ENCODE measurements around the gene NID1. TPM values are rescaled to one million over a fixed set of nuclear protein-coding genes. Genes with fewer than 3 reads are reported as not detected.

Gene NID1
- total RNA-seq, 1 experiment from 2014 or later = 8.6 TPM

DNA sequence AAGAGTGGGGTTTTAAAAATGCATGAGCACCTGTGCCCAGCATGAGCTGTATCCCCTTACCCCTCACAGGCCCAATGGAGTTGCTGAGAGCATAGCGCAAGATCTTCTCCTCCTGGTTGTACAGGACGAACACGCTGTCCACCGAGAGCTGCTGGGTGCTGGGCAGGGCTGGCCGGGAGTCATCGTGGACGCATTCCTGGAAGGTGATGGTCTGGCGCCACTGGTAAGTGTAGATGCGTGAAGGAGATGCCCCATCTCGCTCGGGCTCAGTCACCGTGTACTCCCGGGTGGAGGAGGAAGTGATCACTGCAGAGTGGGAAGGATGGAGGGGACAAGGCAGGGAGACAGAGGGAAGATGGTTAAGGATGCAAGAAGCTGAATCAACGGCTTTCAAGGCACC lies 39.1 kb downstream of the NID1 start:
- DNase-seq = no peak
- BruUV-seq (replicated peaks) = no TSS peak
- no peak overlapping the region for H3K27ac Mint-ChIP-seq (ENCODE audit: unreplicated experiment)
- no peaks in the 10 kb centered on the region for H3K36me3 Mint-ChIP-seq (ENCODE audit: insufficient read depth, unreplicated experiment)
- TF ChIP-seq, protein P1, sequence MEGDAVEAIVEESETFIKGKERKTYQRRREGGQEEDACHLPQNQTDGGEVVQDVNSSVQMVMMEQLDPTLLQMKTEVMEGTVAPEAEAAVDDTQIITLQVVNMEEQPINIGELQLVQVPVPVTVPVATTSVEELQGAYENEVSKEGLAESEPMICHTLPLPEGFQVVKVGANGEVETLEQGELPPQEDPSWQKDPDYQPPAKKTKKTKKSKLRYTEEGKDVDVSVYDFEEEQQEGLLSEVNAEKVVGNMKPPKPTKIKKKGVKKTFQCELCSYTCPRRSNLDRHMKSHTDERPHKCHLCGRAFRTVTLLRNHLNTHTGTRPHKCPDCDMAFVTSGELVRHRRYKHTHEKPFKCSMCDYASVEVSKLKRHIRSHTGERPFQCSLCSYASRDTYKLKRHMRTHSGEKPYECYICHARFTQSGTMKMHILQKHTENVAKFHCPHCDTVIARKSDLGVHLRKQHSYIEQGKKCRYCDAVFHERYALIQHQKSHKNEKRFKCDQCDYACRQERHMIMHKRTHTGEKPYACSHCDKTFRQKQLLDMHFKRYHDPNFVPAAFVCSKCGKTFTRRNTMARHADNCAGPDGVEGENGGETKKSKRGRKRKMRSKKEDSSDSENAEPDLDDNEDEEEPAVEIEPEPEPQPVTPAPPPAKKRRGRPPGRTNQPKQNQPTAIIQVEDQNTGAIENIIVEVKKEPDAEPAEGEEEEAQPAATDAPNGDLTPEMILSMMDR (IDR thresholded peaks at IDR 0.05; ENCODE audit: unreplicated experiment) = no peak
- no peak overlapping the region for H3K4me3 Mint-ChIP-seq (ENCODE audit: low read depth, unreplicated experiment)
- H3K4me1 Mint-ChIP-seq (ENCODE audit: low read depth, unreplicated experiment) = no peaks in the 10 kb centered on the region
- intact Hi-C loops (cut with micrococcal nuclease; ENCODE audit: unreplicated experiment) = no loop called here
- H3K27me3 Mint-ChIP-seq (ENCODE audit: unreplicated experiment) = peaks cover 3% of the 10 kb centered on the region
- no peaks in the 10 kb centered on the region for H3K9me3 Mint-ChIP-seq (ENCODE audit: low read depth, unreplicated experiment)
- CTCF ChIA-PET = no interaction called here

DNA sequence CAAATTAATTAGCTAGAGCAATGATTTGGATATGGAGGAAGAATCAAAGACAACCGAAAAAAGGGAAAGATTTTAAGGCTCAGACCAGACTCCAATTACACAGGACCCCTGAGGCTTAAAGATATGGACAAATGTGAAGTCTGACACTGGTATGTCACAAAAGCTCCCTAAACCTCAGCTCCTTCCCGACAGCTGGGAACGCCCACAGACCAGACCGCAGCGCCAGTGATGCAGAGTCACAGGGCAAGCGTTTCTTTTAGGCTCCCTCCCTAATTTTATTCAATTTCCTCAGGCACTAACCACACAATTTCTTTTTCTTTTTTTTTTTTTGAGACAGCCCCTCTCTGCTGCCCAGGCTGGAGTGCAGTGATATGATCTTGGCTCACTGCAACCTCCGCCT lies 40.2 kb downstream of the NID1 start:
- no peak for DNase-seq
- no peaks in the 10 kb centered on the region for H3K9me3 Mint-ChIP-seq (ENCODE audit: low read depth, unreplicated experiment)
- BruUV-seq (replicated peaks) = no TSS peak
- H3K4me3 Mint-ChIP-seq (ENCODE audit: low read depth, unreplicated experiment) = no peak overlapping the region
- CTCF ChIA-PET = no interaction called here
- no peaks in the 10 kb centered on the region for H3K36me3 Mint-ChIP-seq (ENCODE audit: insufficient read depth, unreplicated experiment)
- H3K27ac Mint-ChIP-seq (ENCODE audit: unreplicated experiment) = no peak overlapping the region
- TF ChIP-seq, protein P1 (IDR thresholded peaks at IDR 0.05; ENCODE audit: unreplicated experiment) = no peak
- H3K4me1 Mint-ChIP-seq (ENCODE audit: low read depth, unreplicated experiment) = no peaks in the 10 kb centered on the region
- intact Hi-C loops (cut with micrococcal nuclease; ENCODE audit: unreplicated experiment) = no loop called here
- peaks cover 13% of the 10 kb centered on the region for H3K27me3 Mint-ChIP-seq (ENCODE audit: unreplicated experiment)

DNA sequence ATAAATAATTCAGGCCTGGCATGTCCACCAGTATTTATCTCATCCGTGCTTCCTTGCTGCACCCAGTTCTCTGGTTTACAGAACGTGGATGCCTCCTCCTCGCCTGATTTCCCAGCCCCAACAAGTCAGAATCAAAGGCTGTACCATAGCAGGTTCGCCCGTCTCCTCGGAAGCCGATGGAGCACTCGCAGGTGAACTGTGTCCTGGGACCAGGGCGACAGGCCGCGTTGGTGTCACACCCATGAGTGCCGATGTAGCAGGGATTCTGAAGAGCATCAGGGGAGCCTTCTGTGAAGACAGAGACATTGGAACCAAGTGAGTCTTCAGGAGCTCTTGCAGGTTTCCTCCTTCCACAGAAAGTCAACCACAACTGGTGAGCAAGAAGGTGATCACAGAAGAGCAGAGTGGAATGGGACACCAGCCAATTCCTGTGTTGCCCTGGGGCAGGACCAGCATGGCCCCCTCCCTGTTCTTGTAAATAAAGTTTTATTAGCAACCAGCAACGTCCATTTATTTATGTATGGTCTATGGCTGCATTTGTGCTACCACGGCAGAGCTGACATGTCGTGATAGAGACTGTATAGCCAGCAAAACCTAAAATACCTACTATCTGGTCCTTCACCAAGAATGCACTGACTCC lies 40.8 kb downstream of the NID1 start:
- intact Hi-C loops (cut with micrococcal nuclease; ENCODE audit: unreplicated experiment) = no loop called here
- no TSS peak for BruUV-seq (replicated peaks)
- no peak for DNase-seq
- H3K27ac Mint-ChIP-seq (ENCODE audit: unreplicated experiment) = no peak overlapping the region
- no peak overlapping the region for H3K4me3 Mint-ChIP-seq (ENCODE audit: low read depth, unreplicated experiment)
- no peaks in the 10 kb centered on the region for H3K4me1 Mint-ChIP-seq (ENCODE audit: low read depth, unreplicated experiment)
- no peaks in the 10 kb centered on the region for H3K9me3 Mint-ChIP-seq (ENCODE audit: low read depth, unreplicated experiment)
- TF ChIP-seq, protein P1 (IDR thresholded peaks at IDR 0.05; ENCODE audit: unreplicated experiment) = no peak
- CTCF ChIA-PET = no interaction called here
- H3K36me3 Mint-ChIP-seq (ENCODE audit: insufficient read depth, unreplicated experiment) = no peaks in the 10 kb centered on the region
- H3K27me3 Mint-ChIP-seq (ENCODE audit: unreplicated experiment) = peaks cover 13% of the 10 kb centered on the region

DNA sequence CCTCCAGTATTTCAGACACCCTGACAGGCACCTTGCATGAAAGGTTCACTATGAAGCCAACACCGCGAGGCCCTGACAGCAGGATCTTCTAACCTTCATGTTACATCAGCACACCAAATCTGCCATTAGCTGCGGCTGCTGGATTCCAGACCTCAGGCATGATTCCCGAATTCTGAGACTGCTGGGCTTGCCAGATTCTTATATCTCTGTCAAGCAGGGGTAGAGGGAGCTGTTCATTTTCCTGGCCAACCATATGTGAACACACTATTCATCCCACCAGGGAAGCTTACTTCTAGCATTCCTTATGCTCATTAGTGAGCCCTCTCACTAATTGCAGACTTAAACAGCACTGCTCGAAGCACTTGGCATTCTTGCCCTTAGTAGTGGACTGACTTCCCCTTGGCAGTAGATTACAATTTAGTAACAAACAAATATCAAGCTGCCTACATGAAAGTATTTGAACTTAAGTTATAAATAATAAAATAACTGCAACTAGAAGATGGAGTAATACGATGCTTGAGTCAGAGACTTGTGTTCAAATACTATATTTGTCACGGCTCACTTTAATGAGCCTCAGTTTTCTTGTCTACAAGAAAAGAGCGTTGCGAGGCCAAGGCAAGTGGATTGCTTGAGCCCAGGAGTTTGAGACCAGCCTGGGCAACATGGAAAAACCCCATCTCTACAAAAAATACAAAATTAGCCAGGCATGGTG lies 43.3 kb downstream of the NID1 start:
- TF ChIP-seq, protein P1 (IDR thresholded peaks at IDR 0.05; ENCODE audit: unreplicated experiment) = no peak
- Mint-ChIP-seq H3K27me3 (ENCODE audit: unreplicated experiment) (peaks cover 13% of the 10 kb centered on the region), H3K27ac (ENCODE audit: unreplicated experiment) (no peak overlapping the region), H3K4me3 (ENCODE audit: low read depth, unreplicated experiment) (no peak overlapping the region), H3K9me3 (ENCODE audit: low read depth, unreplicated experiment) (no peaks in the 10 kb centered on the region), H3K4me1 (ENCODE audit: low read depth, unreplicated experiment) (no peaks in the 10 kb centered on the region), H3K36me3 (ENCODE audit: insufficient read depth, unreplicated experiment) (no peaks in the 10 kb centered on the region)
- no peak for DNase-seq
- BruUV-seq (replicated peaks) = no TSS peak
- intact Hi-C loops (cut with micrococcal nuclease; ENCODE audit: unreplicated experiment) = no loop called here
- CTCF ChIA-PET = interaction anchor here (0.6 kb wide), 1 partner anchor 19 kb away, joined by 5 read pairs; no protein-coding TSS in a partner anchor

All from Calu3 (cell line).